ENCODE results near the gene OR10A3. TPM values are rescaled to one million over a fixed set of nuclear protein-coding genes. Genes with fewer than 3 reads are reported as not detected.

OR10A3 gene
- polyA plus RNA-seq, 1 donor (not counting 4 experiments of a cell fraction or from before 2014, with no cell fraction given), result 0.04 TPM

GRCh38 chr11:7906481-7906880, 35.0 kb downstream of the OR10A3 start:
- Histone ChIP-seq H3K9me3 (ENCODE audit: control insufficient read depth, low read depth, low read length) (no peaks in the 10 kb centered on the region), H4K20me1 (ENCODE audit: control insufficient read depth, extremely low read depth, insufficient read depth, low read length) (no peaks in the 10 kb centered on the region), H3K4me3 (ENCODE audit: control insufficient read depth in 2 of 3, extremely low read depth in 1 of 3, insufficient read depth in 2 of 3, low read depth in 1 of 3, low read length in 3 of 3) (peak overlapping the region; percentile 21 to 78 (median 70)), H3K36me3 (ENCODE audit: control insufficient read depth in 2 of 2, extremely low read depth in 1 of 2, insufficient read depth in 2 of 2, low read length in 2 of 2) (no peaks in the 10 kb centered on the region), H3K27me3 (ENCODE audit: control insufficient read depth, extremely low read depth, insufficient read depth, low read length) (no peaks in the 10 kb centered on the region), H3K9me1 (ENCODE audit: control insufficient read depth, extremely low read depth, insufficient read depth, low read length) (no peaks in the 10 kb centered on the region), H2AFZ (ENCODE audit: control insufficient read depth, low read length) (peak overlapping the region; percentile 62), H3K79me2 (ENCODE audit: control insufficient read depth, insufficient read depth, low read length) (peaks cover 8% of the 10 kb centered on the region), H3K27ac (ENCODE audit: control insufficient read depth, insufficient read depth, low read length) (peak overlapping the region; percentile 67), H3K4me2 (ENCODE audit: control insufficient read depth, extremely low read depth, insufficient read depth, low read depth, low read length) (peak overlapping the region; percentile 93), H3K4me1 (ENCODE audit: control insufficient read depth, extremely low read depth, insufficient read depth, low read length) (peaks cover 48% of the 10 kb centered on the region), H3K9ac (ENCODE audit: control insufficient read depth, extremely low read depth, insufficient read depth, low read length) (peak overlapping the region; percentile 55)
- dilution Hi-C loops (cut with MboI; ENCODE audit: extremely low pct_ligation_motif_present, low sequenced_read_pairs), result no loop called here
- TF ChIP-seq EZH2 (IDR thresholded peaks at IDR 0.05; ENCODE audit: low read length) (no peak), CTCF (optimal IDR thresholded peaks at IDR 0.05 in 1 of 3, IDR thresholded peaks at IDR 0.05 in 1 of 3, conservative IDR thresholded peaks at IDR 0.05 in 1 of 3; ENCODE audit: extremely low read depth in 1 of 3, insufficient read depth in 2 of 3, low read length in 3 of 3) (peak in 1 of 3 experiments; percentile 28)
- FAIRE-seq (no peak), DNase-seq (ENCODE audit: low read depth, low spot score) (no peak)

- H4K20me1 ChIP-seq (ENCODE audit: control insufficient read depth, extremely low read depth, insufficient read depth, low read length), result no peaks in the 10 kb centered on the region
- no peaks in the 10 kb centered on the region for H3K9me3 ChIP-seq (ENCODE audit: control insufficient read depth, low read depth, low read length)
- peak overlapping the region; percentile 93 for H3K4me2 ChIP-seq (ENCODE audit: control insufficient read depth, extremely low read depth, insufficient read depth, low read depth, low read length)
- dilution Hi-C loops (cut with MboI; ENCODE audit: extremely low pct_ligation_motif_present, low sequenced_read_pairs), result no loop called here
- peak overlapping the region; percentile 67 for H3K27ac ChIP-seq (ENCODE audit: control insufficient read depth, insufficient read depth, low read length)
- TF ChIP-seq CTCF (optimal IDR thresholded peaks at IDR 0.05 in 1 of 3, IDR thresholded peaks at IDR 0.05 in 1 of 3, conservative IDR thresholded peaks at IDR 0.05 in 1 of 3; ENCODE audit: extremely low read depth in 1 of 3, insufficient read depth in 2 of 3, low read length in 3 of 3), result no peak
- H3K9ac ChIP-seq (ENCODE audit: control insufficient read depth, extremely low read depth, insufficient read depth, low read length), result peak overlapping the region; percentile 55
- FAIRE-seq (peak; percentile 56), DNase-seq (ENCODE audit: low read depth, low spot score) (no peak)
- peaks cover 48% of the 10 kb centered on the region for H3K4me1 ChIP-seq (ENCODE audit: control insufficient read depth, extremely low read depth, insufficient read depth, low read length)
- H3K27me3 ChIP-seq (ENCODE audit: control insufficient read depth, extremely low read depth, insufficient read depth, low read length), result no peaks in the 10 kb centered on the region
- peak overlapping the region; percentile 62 for H2AFZ ChIP-seq (ENCODE audit: control insufficient read depth, low read length)
- H3K36me3 ChIP-seq (ENCODE audit: control insufficient read depth in 2 of 2, extremely low read depth in 1 of 2, insufficient read depth in 2 of 2, low read length in 2 of 2), result no peaks in the 10 kb centered on the region
- peak overlapping the region; percentile 38 to 78 (median 70) for H3K4me3 ChIP-seq (ENCODE audit: control insufficient read depth in 2 of 3, extremely low read depth in 1 of 3, insufficient read depth in 2 of 3, low read depth in 1 of 3, low read length in 3 of 3)
- no peaks in the 10 kb centered on the region for H3K9me1 ChIP-seq (ENCODE audit: control insufficient read depth, extremely low read depth, insufficient read depth, low read length)
- H3K79me2 ChIP-seq (ENCODE audit: control insufficient read depth, insufficient read depth, low read length), result peaks cover 8% of the 10 kb centered on the region
Measured at GRCh38 chr11:7905961-7906429, 35.5 kb downstream of the OR10A3 start.
